Measurements from ENCODE around the gene STK38.
"Not testable (repeated sequence)": the region's sequence is repeated elsewhere in the genome, so short reads cannot be mapped to it uniquely, and the experiment has no call there.

STK38 gene

GRCh38 chr6:36484736-36485135 is 62.5 kb downstream of the STK38 start:
- ATAC-seq (replicated peaks) (no peak), DNase-seq (no peak)
- Mint-ChIP-seq H3K9me3 (no peaks in the 10 kb centered on the region), H3K4me1 (ENCODE audit: low read depth in 2 of 2) (peaks cover 3 to 9% of the 10 kb centered on the region in 2 donors), H3K4me3 (no peak overlapping the region), H3K27ac (peak overlapping the region; percentile 65 to 66), H3K27me3 (no peaks in the 10 kb centered on the region), H3K36me3 (ENCODE audit: insufficient read depth) (peaks cover 66% of the 10 kb centered on the region)

- not testable (repeated sequence) for H3K4me1 Mint-ChIP-seq (ENCODE audit: low read depth in 2 of 2); DNase-seq; ATAC-seq (replicated peaks); H3K9me3 Mint-ChIP-seq; H3K4me3 Mint-ChIP-seq; H3K27me3 Mint-ChIP-seq
- Mint-ChIP-seq H3K27ac (peak overlapping the region; percentile 39 to 59), H3K36me3 (ENCODE audit: insufficient read depth) (peaks cover 71% of the 10 kb centered on the region)
These were observed 64.0 kb downstream of the STK38 start for GRCh38 chr6:36483326-36483725.

GRCh38 chr6:36479256-36479655 is 68.0 kb downstream of the STK38 start:
- H3K27ac Mint-ChIP-seq: peak overlapping the region; percentile 31 to 55
- DNase-seq: no peak
- no peaks in the 10 kb centered on the region for H3K27me3 Mint-ChIP-seq
- ATAC-seq (replicated peaks): no peak
- no peak overlapping the region for H3K4me3 Mint-ChIP-seq
- H3K36me3 Mint-ChIP-seq (ENCODE audit: insufficient read depth): peaks cover 73% of the 10 kb centered on the region
- H3K4me1 Mint-ChIP-seq (ENCODE audit: low read depth in 2 of 2): peaks cover 9 to 11% of the 10 kb centered on the region in 2 donors
- H3K9me3 Mint-ChIP-seq: no peaks in the 10 kb centered on the region

GRCh38 chr6:36478051-36478526 is 69.2 kb downstream of the STK38 start:
- peak overlapping the region in 1 of 2 donors; percentile 25 for H3K27ac Mint-ChIP-seq
- no peak overlapping the region for H3K4me3 Mint-ChIP-seq
- H3K36me3 Mint-ChIP-seq (ENCODE audit: insufficient read depth): peaks cover 70% of the 10 kb centered on the region
- H3K27me3 Mint-ChIP-seq: no peaks in the 10 kb centered on the region
- no peaks in the 10 kb centered on the region for H3K9me3 Mint-ChIP-seq
- DNase-seq (no peak), ATAC-seq (replicated peaks) (no peak)
- peaks cover 9 to 11% of the 10 kb centered on the region in 2 donors for H3K4me1 Mint-ChIP-seq (ENCODE audit: low read depth in 2 of 2)

- DNase-seq (no peak), ATAC-seq (replicated peaks) (no peak)
- H3K4me3 Mint-ChIP-seq: no peak overlapping the region
- peaks cover 4 to 20% of the 10 kb centered on the region in 2 donors for H3K4me1 Mint-ChIP-seq (ENCODE audit: low read depth in 2 of 2)
- no peaks in the 10 kb centered on the region for H3K9me3 Mint-ChIP-seq
- H3K36me3 Mint-ChIP-seq (ENCODE audit: insufficient read depth): peaks cover 43% of the 10 kb centered on the region
- H3K27ac Mint-ChIP-seq: peak overlapping the region; percentile 3 to 6
- no peaks in the 10 kb centered on the region for H3K27me3 Mint-ChIP-seq
These were observed 77.3 kb downstream of the STK38 start for GRCh38 chr6:36469946-36470345.

- no peak for DNase-seq
- H3K36me3 Mint-ChIP-seq (ENCODE audit: insufficient read depth): peaks cover 36% of the 10 kb centered on the region
- peaks cover 8 to 20% of the 10 kb centered on the region in 2 donors for H3K4me1 Mint-ChIP-seq (ENCODE audit: low read depth in 2 of 2)
- no peaks in the 10 kb centered on the region for H3K27me3 Mint-ChIP-seq
- ATAC-seq (replicated peaks): no peak
- no peaks in the 10 kb centered on the region for H3K9me3 Mint-ChIP-seq
- no peak overlapping the region for H3K4me3 Mint-ChIP-seq
- H3K27ac Mint-ChIP-seq: peak overlapping the region; percentile 3 to 95
These were observed 78.1 kb downstream of the STK38 start for GRCh38 chr6:36469148-36469661.

GRCh38 chr6:36467625-36468024 is 79.7 kb downstream of the STK38 start:
- no peak for DNase-seq
- Mint-ChIP-seq H3K27ac (no peak overlapping the region), H3K4me1 (ENCODE audit: low read depth in 2 of 2) (peaks cover 13 to 30% of the 10 kb centered on the region in 2 donors), H3K36me3 (ENCODE audit: insufficient read depth) (peaks cover 25% of the 10 kb centered on the region), H3K27me3 (no peaks in the 10 kb centered on the region), H3K9me3 (no peaks in the 10 kb centered on the region), H3K4me3 (no peak overlapping the region)
- ATAC-seq (replicated peaks): no peak

GRCh38 chr6:36464233-36464632 is 83.0 kb downstream of the STK38 start:
- no peaks in the 10 kb centered on the region for H3K27me3 Mint-ChIP-seq
- peaks cover 3% of the 10 kb centered on the region for H3K36me3 Mint-ChIP-seq (ENCODE audit: insufficient read depth)
- H3K9me3 Mint-ChIP-seq: no peaks in the 10 kb centered on the region
- peaks cover 19 to 43% of the 10 kb centered on the region in 2 donors for H3K4me1 Mint-ChIP-seq (ENCODE audit: low read depth in 2 of 2)
- DNase-seq (no peak), ATAC-seq (replicated peaks) (no peak)
- H3K4me3 Mint-ChIP-seq: no peak overlapping the region
- peak overlapping the region; percentile 10 to 51 for H3K27ac Mint-ChIP-seq

GRCh38 chr6:36463676-36464075 is 83.6 kb downstream of the STK38 start:
- peak overlapping the region in 1 of 2 donors; percentile 51 for H3K27ac Mint-ChIP-seq
- H3K4me3 Mint-ChIP-seq: no peak overlapping the region
- no peaks in the 10 kb centered on the region for H3K36me3 Mint-ChIP-seq (ENCODE audit: insufficient read depth)
- H3K27me3 Mint-ChIP-seq: no peaks in the 10 kb centered on the region
- ATAC-seq (replicated peaks): no peak
- no peaks in the 10 kb centered on the region for H3K9me3 Mint-ChIP-seq
- H3K4me1 Mint-ChIP-seq (ENCODE audit: low read depth in 2 of 2): peaks cover 15 to 39% of the 10 kb centered on the region in 2 donors
- DNase-seq: no peak

GRCh38 chr6:36461646-36462045 is 85.6 kb downstream of the STK38 start:
- Mint-ChIP-seq H3K4me1 (ENCODE audit: low read depth in 2 of 2) (peaks cover 21 to 42% of the 10 kb centered on the region in 2 donors), H3K27ac (peak overlapping the region in 1 of 2 donors; percentile 19), H3K27me3 (no peaks in the 10 kb centered on the region), H3K36me3 (ENCODE audit: insufficient read depth) (no peaks in the 10 kb centered on the region), H3K9me3 (no peaks in the 10 kb centered on the region), H3K4me3 (no peak overlapping the region)
- ATAC-seq (replicated peaks) (no peak), DNase-seq (no peak)

- H3K4me3 Mint-ChIP-seq: no peak overlapping the region
- no peaks in the 10 kb centered on the region for H3K27me3 Mint-ChIP-seq
- ATAC-seq (replicated peaks): no peak
- no peak for DNase-seq
- no peaks in the 10 kb centered on the region for H3K36me3 Mint-ChIP-seq (ENCODE audit: insufficient read depth)
- H3K4me1 Mint-ChIP-seq (ENCODE audit: low read depth in 2 of 2): peaks cover 22 to 39% of the 10 kb centered on the region in 2 donors
- H3K9me3 Mint-ChIP-seq: no peaks in the 10 kb centered on the region
- H3K27ac Mint-ChIP-seq: peak overlapping the region in 1 of 2 donors; percentile 19
These were observed 86.4 kb downstream of the STK38 start for GRCh38 chr6:36460916-36461315.

GRCh38 chr6:36459501-36459900 is 87.8 kb downstream of the STK38 start:
- DNase-seq (no peak), ATAC-seq (replicated peaks) (no peak)
- H3K4me1 Mint-ChIP-seq (ENCODE audit: low read depth in 2 of 2): peaks cover 23 to 37% of the 10 kb centered on the region in 2 donors
- no peak overlapping the region for H3K27ac Mint-ChIP-seq
- H3K9me3 Mint-ChIP-seq: no peaks in the 10 kb centered on the region
- H3K27me3 Mint-ChIP-seq: no peaks in the 10 kb centered on the region
- peaks cover under 1% of the 10 kb centered on the region for H3K36me3 Mint-ChIP-seq (ENCODE audit: insufficient read depth)
- no peak overlapping the region for H3K4me3 Mint-ChIP-seq

GRCh38 chr6:36455486-36456027 is 91.7 kb downstream of the STK38 start:
- Mint-ChIP-seq H3K4me1 (ENCODE audit: low read depth in 2 of 2) (peaks cover 11 to 14% of the 10 kb centered on the region in 2 donors), H3K36me3 (ENCODE audit: insufficient read depth) (peaks cover 28% of the 10 kb centered on the region), H3K27ac (no peak overlapping the region), H3K27me3 (no peaks in the 10 kb centered on the region), H3K4me3 (no peak overlapping the region), H3K9me3 (no peaks in the 10 kb centered on the region)
- no peak for DNase-seq
- ATAC-seq (replicated peaks): no peak

- not testable (repeated sequence) for H3K9me3 Mint-ChIP-seq; DNase-seq; H3K27me3 Mint-ChIP-seq; H3K4me3 Mint-ChIP-seq; ATAC-seq (replicated peaks)
- Mint-ChIP-seq H3K4me1 (ENCODE audit: low read depth in 2 of 2) (peaks cover 20% of the 10 kb centered on the region in 2 donors), H3K36me3 (ENCODE audit: insufficient read depth) (peaks cover 30% of the 10 kb centered on the region), H3K27ac (peak overlapping the region in 1 of 2 donors; percentile 35)
These were observed 94.4 kb downstream of the STK38 start for GRCh38 chr6:36452897-36453296.
